HK-2 (cell line): ENCODE measurements around the gene ERVV-1.
A peak's percentile ranks its signal among the peaks of the same experiment; 100 is the strongest.
"Not testable (repeated sequence)": the region's sequence is repeated elsewhere in the genome, so short reads cannot be mapped to it uniquely, and the experiment has no call there.

Source experiments
- DNase-seq: peaks from one replicate; pipeline ENCODE4 v3.0.0-alpha.2; 2018; ENCODE audit not compliant: unreplicated experiment

Gene ERVV-1, protein sequence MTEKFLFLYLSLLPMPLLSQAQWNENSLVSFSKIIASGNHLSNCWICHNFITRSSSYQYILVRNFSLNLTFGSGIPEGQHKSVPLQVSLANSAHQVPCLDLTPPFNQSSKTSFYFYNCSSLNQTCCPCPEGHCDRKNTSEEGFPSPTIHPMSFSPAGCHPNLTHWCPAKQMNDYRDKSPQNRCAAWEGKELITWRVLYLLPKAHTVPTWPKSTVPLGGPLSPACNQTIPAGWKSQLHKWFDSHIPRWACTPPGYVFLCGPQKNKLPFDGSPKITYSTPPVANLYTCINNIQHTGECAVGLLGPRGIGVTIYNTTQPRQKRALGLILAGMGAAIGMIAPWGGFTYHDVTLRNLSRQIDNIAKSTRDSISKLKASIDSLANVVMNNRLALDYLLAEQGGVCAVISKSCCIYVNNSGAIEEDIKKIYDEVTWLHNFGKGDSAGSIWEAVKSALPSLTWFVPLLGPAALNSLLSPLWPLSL

DNA sequence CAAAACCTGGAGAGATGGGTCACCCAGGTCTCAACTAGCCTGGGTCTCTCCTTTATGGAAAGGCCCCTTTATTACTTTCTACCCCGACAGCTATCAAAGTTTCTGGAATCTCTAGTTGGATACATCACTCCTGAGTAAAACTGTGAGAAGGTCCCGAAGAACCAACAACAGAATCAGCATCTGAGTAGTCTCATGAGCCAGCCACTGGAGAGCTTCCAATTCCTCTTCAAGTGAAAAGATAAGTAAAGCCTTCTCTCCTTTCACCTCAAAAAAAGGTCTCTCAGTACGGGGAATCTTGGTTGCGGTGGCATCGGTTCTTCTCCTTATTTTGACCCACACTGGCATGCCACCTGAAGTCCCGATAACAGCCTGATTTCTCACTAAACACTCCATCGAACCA is at the start of gene ERVV-1:
TSS of gene ERVV-1 (plus strand) at position 301 of the 400 bp plus-strand sequence. CDS start 170 bp downstream, outside the sequence.
- no peak for DNase-seq

DNA sequence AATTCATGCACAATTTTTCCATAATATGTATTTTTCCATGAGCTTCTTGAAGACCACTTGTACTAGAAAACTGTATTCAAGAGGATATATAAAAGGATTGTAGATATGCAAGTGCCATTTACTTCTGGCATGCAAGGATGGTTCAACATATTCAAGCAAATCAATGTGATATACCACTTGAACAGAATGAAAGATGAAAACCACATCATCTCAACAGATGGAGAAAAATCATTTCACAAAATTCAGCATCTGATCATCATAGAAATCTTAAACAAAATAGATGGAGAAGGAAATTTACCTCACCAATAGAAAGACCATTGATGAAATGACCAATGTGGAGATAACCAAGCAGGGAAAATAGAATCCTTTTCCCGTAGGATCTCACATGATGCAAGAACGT is 45.9 kb upstream of the ERVV-1 start:
- no peak for DNase-seq

DNA sequence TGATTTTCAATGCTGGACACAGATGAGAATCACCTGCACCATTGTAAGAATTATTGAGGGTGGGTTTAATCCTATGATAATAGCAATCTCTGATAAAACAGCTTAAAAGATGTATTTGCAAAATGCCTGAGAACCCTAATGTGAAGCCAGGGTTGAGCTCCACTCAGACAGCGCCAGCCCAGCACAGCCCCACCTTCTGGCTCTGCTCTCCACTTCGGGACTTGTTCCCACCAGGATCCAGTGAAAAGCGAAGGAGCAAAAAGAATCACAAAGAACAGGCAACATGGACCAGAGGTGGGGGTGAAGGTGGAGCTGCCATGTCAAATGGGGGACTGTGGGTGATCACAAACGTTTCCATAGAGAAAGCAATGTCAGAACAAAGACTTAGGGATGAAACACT is 32.4 kb upstream of the ERVV-1 start:
- no peak for DNase-seq

DNA sequence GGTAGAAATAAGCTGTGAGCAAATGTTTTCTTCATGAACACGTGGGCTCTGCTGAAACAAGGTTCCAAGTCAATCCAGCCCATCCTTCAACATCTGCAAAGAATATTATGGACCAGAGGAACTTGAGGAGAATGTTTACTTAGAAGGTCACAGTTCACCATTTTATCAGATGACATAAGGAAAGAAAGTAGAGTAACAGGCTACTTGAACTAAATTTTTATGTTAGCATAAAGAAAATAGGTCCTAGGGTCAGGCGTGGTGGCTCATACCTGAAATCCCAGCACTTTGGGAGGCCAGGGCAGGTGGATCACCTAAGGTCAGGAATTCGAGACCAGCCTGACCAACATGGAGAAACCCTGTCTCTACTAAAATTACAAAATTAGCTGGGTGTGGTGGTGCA is 30.6 kb upstream of the ERVV-1 start:
- DNase-seq: not testable (repeated sequence)

DNA sequence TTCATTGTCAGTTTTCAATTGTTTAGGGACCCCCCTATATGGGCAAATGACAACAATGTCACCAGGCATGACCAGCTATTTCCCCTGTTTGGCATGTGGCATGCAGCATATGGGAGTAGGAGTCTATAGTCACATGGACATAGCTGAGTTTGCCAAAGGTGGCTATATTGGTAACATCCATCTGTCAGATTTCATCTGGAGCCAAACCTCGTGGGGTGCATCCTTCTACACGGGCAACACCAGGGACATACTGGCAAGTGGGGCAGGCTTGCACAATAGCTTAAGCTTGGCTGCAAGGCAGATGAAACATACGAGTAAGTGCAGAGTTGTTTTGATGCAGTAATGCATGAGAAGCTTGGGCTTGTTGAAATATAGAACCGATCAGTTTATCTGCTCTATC is 26.5 kb upstream of the ERVV-1 start:
- no peak for DNase-seq

DNA sequence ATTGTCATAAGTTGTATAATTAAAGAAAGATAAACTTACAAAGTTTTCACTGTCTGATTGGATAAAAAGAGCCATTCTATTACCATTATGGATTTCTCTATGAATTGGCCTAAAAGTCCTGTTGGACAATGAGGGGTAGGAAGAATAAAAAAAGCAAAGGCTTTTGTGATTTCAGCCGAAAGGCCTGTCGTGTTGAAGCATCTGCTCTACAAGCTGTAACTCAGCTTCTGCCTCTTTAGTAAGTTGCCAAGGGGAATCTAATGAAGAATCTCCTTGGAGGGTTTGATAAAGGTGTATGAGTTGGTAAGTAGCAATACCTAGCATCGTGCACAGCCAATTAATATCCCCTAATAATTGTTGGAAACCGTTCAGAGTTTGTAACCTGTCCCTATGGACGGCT is 25.2 kb upstream of the ERVV-1 start:
- no peak for DNase-seq

DNA sequence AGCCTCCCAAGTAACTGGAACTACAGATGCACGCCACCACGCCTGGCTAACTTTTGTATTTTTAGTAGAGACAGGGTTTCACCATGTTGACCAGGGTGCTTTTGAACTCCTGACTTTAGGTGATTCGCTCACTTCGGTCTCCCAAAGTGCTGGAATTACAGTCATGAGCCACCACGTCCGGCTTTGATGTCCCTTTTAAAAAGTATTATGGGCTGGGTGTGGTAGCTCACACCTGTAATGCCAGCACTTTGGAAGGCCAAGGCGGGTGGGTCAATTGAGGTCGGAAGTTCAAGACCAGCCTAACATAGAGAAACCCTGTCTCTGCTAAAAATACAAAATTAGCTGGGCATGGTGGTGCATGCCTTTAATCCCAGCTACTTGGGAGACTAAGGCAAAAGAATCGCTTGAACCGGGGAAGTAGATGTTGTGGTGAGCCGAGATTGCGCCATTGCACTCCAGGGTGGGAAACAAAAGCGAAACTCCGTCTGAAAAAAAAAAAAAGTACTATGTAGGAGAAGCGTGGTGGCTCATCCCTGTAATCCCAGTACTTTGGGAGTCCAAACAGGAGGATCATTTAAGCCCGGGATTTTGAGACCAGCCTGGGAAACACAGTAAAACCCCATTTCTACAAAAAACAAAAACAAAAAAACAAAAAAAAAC is 22.8 kb upstream of the ERVV-1 start:
- no peak for DNase-seq

DNA sequence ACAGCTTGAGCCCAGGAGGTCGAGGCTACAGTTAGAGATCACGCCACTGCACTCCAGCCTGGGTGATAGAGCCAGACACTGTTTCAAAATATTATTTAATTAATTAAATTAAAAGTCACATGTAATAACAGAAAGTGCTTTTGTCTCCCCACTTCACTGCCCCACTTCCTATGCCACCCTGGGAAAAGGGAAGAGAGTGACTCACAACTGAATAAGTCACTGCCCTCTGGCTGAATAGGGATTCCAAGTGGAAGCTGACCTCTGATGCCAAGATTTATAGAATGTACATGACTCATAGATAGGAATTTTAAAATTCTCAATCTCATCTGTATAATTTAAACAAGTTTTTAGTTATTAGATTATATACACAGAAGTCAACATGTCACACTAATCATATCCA is 22.2 kb upstream of the ERVV-1 start:
- peak; percentile 35 for DNase-seq

DNA sequence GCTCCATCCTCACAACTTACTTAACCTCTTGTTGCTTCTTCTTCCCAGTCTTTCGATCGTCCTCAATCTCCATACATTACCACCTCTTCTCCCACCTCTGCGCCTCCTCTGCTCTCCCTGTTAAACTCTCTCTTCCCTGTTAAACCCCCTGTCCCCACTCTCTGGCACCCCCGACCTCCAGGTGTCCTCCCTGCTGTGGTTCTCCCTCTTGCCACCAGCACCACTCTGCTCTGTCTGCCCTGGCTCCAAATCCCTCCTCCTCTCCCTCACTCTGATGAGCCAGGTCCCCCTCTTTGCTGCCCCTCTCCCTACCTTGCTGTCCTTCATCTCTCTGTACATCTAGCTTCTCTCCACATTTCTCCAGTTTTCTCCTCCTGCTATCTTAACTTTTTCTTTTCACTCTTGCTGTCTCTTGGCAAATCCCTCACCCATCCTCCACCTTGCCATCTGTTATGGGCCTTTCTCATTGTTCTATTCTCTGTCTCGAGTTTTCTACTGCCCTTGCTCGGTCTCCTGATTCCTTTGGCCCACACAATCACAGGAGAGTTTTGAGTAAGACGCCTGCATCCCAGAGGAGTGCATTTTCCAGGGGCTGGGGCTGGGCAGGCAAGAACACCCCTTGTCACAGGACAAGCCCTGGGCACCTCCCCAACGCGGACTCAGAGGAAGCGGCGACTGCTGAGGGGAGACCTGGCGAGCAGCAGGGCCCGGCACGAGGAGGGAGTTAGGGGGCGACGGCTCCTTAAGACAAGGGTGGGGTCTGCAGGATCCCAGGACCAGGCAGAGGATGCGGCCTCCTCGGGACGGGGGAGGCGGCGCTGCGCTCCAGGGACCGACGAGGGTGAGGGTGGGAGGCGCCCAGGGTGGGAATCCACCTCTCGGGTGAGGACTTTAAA is 21.4 kb upstream of the ERVV-1 start:
- DNase-seq: peak; percentile 13

DNA sequence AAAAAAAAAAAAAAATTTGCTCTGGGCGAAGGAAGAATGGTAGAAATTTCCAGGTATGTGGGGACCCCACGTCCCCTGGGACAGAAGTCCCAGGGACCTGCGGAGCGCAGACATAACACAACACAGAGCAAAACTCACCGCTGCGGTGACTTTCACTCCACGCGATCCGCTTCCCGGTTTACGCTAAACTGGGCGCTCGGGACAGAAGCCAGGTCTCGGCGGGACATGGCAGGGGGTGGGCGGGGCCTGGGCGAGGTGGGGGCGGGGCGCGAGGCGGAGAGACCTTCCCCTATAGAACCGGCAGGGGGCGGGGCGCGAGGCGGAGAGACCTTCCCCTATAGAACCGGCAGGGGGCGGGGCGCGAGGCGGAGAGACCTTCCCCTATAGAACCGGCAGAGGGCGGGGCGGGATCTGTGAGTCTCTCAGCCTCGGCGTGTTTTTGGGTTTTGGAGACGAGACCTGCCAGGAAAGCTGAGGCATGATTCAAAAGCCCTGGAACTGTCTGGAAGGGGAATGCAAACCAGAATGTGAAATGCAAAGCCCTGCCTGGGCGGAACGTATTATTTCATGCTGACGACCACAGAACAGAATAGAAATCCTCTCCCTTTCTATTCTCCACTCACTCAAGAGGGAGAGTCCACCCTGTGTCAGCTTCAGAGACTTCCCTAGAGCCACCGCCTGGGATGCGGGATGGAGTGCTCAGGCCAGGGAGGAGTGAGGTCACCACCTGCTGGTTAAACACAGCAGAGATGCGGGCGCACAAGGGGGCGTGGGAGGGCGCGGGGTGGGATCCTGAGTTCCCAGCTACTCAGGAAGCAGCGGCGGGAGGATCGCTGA is 20.2 kb upstream of the ERVV-1 start:
- DNase-seq: peak; percentile 56

DNA sequence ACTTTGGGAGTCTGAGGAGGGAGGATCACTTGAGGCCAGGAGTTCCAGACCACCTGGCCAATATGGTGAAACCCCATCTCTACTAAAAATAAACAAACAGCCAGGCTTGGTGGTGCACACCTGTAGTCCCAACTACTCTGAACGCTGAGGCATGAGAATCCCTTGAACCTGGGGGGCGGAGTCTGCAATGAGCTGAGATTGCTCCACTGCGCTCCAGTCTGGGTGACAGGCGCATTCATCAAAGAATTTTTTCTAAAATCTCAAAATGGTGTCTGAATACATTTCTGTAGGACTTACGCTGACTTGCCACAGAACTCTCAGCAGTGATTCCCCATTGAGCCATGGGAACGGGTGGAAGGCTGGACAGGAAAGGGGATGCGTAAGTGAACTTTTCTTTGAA is 18.0 kb upstream of the ERVV-1 start:
- DNase-seq: no peak

DNA sequence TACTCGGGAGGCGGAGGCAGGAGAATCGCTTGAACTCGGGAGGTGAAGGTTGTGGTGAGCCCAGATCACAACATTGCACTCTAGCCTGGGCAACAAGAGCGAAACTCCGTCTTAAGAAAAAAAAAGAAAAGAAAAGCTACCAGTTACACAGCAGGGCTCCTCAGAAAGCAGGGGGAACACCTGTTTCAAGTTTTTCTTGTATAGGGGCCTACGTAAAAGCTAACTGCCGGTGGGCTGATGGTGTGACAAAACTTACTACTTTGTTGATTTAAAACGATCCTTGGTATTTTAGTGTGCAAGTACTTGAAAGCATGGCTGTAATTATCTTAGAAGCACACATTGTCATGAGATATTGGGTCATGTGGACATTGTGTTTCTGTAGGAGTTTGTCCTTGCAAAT is 15.7 kb upstream of the ERVV-1 start:
- DNase-seq: no peak

DNA sequence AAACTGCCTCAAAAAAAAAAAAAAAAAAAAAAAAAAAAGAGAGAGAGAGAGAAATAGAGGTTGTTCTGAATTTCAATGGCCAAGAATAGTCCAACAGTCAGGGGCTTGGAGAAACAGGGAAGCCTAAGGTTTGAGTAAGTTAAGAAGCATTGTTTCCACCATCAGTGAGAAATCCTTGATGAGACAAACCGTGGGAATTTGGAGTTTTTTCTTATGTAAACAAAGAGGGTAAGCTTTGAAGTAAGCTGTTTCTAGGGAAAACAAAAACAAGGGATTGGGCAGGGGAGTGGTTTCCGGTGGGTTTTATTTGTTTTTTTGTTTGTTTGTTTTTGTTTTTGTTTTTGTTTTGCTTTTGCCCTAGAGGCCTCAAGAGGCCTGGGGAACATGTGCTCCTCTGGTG is 11.2 kb upstream of the ERVV-1 start:
- no peak for DNase-seq

DNA sequence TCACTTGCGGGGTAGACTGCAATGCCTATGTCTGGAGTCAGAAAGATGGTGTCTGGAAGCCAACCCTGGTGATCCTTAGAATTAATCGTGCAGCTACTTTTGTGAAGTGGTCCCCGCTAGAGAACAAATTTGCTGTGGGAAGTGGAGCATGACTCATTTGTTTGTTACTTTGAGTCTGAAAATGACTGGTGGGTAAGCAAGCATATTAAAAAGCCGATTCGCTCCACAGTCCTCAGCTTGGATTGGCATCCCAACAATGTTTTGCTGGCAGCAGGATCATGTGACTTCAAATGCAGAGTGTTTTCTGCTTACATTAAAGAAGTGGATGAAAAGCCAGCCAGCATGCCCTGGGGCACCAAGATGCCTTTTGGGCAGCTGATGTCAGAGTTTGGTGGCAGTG is 9.5 kb upstream of the ERVV-1 start:
- DNase-seq: no peak

DNA sequence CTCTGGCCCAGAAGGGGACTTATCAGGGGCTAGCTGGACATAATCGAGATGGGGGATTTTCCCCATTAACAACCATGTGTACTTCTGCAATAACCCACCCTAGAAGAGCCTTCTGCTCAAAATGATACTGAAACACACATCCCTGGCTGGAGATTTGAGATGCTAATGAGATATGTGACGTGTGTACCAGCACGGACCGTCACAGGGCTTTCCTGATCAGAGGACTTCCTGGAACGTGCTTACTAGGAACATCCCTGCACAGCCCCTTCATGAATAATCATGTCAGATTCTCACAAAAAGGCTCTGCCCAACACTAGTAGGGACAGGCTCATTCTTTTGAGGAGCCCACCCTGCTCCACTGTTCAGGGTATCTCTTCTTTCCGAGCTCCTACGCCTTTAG is 6.5 kb upstream of the ERVV-1 start:
- no peak for DNase-seq

DNA sequence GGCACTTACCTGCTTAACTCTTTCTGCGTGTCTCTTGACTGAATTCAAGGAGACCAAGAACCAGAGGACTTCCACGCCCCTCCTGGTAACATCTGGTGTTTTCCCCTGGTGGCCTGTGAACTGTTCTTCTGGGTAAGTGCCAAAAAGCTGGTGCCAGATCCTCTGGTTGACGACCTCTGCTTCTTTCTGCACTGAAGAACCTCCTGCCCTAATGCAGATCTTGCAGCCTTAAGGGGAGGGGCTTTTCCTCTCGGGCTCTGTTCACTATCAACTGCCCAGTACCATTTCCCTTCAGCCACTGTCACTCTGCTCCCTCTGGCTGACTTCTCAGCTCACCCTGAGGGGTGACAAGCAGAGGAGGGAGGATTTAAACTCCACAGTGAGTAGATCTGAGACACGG is 6.1 kb upstream of the ERVV-1 start:
- no peak for DNase-seq

DNA sequence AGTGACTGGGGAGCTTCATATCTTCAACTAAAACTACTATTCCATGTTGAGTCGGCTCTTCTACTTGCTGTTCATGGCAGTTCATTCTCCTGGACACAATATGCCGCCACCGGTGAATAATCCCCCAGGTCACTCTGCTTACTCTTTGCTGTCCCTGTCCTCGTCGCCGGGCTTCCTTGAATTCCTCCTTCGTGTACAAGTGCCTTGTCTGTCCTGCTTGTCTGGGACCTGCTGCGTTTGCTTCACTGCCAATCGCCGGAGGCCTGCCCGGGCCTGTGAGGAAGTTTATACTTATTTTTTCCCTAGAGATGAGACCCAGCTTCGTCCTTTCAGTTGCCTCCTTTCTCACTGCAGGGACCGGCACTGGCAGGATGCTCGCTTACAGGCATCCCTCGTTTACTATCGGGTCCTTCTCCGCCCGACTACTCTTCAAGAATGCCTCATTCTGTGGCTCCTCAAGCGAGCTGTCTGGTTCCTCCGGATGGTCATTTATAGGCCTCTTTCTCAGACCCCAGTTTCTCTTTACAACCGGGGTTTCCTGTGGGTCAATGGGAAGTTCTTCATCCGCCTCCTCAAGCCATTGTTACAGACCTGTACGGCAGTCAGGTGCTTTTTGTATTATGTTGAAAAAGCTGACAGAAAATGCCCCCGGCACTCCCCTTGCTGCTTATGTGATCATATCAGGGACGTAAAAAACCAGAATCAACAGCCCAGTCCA is 5.5 kb upstream of the ERVV-1 start:
- DNase-seq: no peak

DNA sequence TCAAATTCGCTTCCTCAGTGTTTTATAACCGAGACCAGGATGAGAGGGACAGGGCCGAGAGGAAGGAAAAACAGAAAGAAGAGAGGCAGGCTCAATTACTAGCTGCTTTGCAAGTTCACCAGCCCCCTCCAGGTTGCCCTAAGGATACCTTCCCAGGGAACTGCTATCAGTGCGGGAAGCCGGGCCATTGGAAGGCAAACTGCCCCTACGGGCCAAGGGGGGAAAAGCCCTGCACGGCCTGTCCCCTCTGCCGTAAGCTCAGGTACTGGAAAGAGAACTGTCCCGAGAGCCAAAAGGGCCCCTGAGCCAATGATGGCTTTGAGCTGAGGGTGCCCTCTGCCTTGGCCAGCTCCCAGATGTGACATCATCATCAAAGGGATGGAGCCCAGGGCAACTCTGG is 3.2 kb upstream of the ERVV-1 start:
- no peak for DNase-seq

DNA sequence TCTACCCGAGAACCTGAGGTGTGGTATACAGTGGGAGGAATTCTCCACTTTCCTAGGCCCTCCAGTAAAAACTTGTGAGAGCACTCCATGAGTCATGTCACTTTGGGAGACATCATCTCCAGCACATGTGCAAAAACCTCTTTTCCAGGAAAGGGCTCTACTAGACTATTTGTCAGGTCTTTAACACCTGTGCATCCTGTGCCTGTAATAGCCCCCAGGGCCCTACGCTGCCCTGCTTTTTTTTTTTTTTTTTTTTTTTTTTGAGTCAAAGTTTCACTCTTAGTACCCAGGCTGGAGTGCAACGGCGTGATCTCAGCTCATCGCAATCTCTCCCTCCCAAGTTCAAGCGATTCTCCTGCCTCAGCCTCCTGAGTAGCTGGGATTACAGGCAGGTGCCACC is 1.7 kb upstream of the ERVV-1 start:
- no peak for DNase-seq

DNA sequence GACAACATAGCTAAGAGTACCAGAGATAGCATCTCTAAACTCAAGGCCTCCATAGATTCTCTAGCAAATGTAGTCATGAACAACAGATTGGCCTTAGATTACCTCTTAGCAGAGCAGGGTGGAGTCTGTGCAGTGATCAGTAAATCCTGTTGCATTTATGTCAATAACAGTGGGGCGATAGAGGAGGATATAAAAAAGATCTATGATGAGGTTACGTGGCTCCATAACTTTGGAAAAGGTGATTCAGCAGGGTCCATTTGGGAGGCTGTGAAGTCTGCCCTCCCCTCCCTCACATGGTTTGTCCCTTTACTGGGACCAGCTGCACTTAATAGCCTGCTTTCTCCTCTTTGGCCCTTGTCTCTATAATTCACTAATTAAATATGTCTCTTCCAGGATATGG is 1.4 kb downstream of the ERVV-1 start:
- DNase-seq: no peak

DNA sequence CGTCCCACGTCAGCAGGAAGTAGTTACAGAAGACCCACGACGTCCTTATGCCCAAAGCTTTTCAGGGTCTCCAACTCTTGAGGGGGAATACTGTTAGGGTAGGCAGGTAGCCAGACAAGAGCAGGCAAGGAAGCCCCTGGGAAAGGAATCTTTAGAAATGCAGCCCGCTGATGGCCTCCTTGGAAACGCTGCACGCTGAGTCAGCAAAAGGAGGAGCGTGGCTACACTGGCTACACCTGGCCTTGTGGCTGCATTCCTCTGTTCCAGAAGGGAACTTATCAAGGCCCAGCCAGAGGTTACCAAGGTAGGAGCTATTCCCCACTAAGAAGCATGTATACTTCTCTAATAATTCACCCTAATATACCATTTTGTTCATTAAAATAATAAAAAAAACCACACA is 2.0 kb downstream of the ERVV-1 start:
- no peak for DNase-seq
